GM12891 (cell line): ENCODE data around the gene SRSF9.

Experiments
- DNase-seq: peaks from one replicate; pipeline ENCODE4 v3.0.0; 2011; ENCODE audit warnings: low spot score; ENCODE audit not compliant: insufficient read length
- FAIRE-seq: peaks from 2 replicates; lab custom pipeline; 2011; peaks lifted over from hg19 to GRCh38; lab: Jason Lieb, UNC
- PAX5 ChIP-seq: IDR thresholded peaks from 2 replicates; pipeline ENCODE4 v1.6.1; 2011; ENCODE audit warnings: low read length, moderate library complexity, mild to moderate bottlenecking; ENCODE audit not compliant: insufficient read depth, severe bottlenecking
- POLR2A ChIP-seq: IDR thresholded peaks from 2 replicates; pipeline ENCODE4 v1.6.1; 2011; ENCODE audit warnings: low read depth, low read length, control low read depth
- POLR2AphosphoS5 ChIP-seq: IDR thresholded peaks from 2 replicates; pipeline ENCODE4 v1.6.1; 2011; ENCODE audit warnings: low read depth, low read length, control low read depth
- POU2F2 ChIP-seq: IDR thresholded peaks from 2 replicates; pipeline ENCODE4 v1.6.1; 2011; ENCODE audit warnings: low read depth, mild to moderate bottlenecking, control low read depth, low read length, moderate library complexity
- SPI1 ChIP-seq: IDR thresholded peaks from 2 replicates; pipeline ENCODE4 v1.6.1; 2011; ENCODE audit warnings: low read depth, low read length, control low read depth
- TAF1 ChIP-seq: IDR thresholded peaks from 2 replicates; pipeline ENCODE4 v1.6.1; 2011; ENCODE audit warnings: low read depth, low read length, control low read depth

Gene SRSF9

GRCh38 chr12:120429368-120429767, 40.2 kb downstream of the SRSF9 start:
- no peak for TF ChIP-seq POU2F2
- TF ChIP-seq POLR2A, result no peak
- TF ChIP-seq PAX5, result no peak
- no peak for TF ChIP-seq TAF1
- FAIRE-seq (no peak), DNase-seq (no peak)

- DNase-seq, result no peak
- TF ChIP-seq POU2F2 (no peak), POLR2AphosphoS5 (no peak), TAF1 (no peak), SPI1 (no peak), POLR2A (no peak), PAX5 (no peak)
- no peak for FAIRE-seq
Measured at GRCh38 chr12:120428597-120429229, 40.8 kb downstream of the SRSF9 start.

DNA sequence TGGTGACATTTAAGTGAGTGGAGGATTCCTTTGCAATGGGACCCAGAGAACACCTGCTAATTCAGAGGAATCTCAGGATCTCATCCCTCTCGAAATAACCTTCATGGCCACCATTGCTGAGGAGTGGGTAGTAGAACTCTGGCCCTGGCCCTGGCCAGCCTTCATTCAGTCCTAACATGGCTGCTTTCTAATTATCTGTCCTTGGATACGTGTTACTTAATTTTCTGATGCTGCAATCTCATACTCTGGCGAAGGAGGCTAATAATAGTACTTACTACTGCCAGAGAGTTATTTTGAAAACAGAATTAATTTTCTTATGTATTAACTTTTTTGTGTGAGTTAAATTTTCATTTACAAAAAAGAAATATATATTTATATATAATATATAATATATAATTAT, 43.8 kb downstream of the SRSF9 start:
- DNase-seq (no peak), FAIRE-seq (no peak)
- no peak for TF ChIP-seq SPI1
- TF ChIP-seq POLR2A, result no peak
- no peak for TF ChIP-seq POLR2AphosphoS5
- no peak for TF ChIP-seq TAF1
- no peak for TF ChIP-seq PAX5
- no peak for TF ChIP-seq POU2F2

DNA sequence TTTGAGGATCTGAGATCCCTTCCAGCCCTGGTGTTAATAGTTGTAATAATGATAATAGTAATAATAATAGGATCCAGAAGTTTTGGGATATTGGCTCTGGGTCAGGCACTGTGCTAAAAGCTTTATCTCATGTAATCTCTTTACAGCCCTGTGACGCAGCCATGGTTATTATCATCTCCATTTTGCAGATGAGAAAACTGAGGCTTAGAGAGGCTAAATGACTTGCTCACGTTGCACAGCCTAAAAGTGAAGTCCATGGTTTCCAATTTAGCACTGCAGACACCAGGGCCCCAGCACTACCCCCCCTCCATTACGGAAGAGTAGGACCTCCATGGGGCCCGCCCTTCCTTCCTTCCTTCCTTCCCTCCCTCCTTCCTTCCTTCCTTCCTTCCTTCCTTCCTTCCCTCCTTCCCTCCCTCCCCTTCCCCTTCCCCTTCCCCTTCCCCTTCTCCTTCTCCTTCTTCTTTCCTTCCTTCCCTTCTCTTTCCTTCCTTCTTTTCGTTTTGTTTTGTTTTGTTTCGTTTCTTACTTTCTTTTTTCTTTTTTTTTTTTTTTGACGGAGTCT, 46.6 kb downstream of the SRSF9 start:
- DNase-seq (no peak), FAIRE-seq (no peak)
- TF ChIP-seq POLR2AphosphoS5, result no peak
- TF ChIP-seq TAF1, result no peak

DNA sequence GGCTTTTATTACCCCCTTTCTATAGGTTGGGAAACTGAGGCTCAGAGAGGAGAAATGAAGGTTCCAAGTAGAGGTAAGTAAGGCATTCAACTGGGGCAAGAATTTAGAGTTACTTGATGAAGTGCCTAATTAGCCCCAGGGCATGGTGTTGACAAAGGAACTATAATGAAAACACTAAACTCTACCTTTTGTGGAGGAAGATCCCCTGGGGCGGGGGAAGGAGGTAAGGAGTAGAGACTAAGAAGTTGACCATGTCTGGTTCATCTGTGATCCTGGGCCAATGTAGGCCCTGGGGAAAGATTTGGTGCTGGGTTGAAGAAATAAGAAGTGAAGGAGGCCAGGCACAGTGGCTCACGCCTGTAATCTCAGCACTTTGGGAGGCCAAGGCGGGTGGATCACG, 47.8 kb downstream of the SRSF9 start:
- FAIRE-seq (no peak), DNase-seq (no peak)
- no peak for TF ChIP-seq POLR2AphosphoS5

DNA sequence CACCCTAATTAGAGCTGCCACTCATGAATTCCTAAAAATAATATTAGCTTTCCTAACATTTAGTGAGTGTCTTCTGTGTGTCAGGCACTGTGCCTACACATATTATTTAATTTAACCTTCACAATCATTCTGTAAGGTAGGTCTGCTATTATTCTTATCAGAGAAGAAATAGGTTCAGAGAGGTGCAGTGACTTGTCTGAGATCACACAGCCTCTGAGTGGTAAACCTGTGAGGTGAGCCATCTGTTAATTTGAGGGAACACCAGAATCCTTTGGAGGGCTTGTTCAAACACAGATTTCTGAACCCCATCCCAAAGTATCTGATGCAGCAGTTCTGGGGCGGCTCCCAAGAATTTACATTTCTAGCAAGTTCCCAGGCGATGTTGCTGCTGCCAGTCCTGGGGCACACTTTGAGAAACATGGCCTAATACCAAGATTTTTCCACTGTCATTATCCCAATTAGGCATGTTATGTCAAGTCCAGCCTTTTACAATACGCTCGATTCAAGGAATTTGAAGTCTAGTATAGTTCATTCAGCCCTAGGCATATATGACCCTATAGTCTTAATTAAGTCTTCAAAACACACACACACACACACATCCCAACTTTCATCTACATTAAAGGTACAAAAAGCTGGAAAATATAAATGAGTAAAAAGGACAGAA, 51.5 kb downstream of the SRSF9 start:
- FAIRE-seq, result no peak
- TF ChIP-seq POLR2A, result no peak
- TF ChIP-seq SPI1, result no peak
- no peak for TF ChIP-seq TAF1

GRCh38 chr12:120416490-120417216, 52.9 kb downstream of the SRSF9 start:
- TF ChIP-seq POU2F2 (no peak), PAX5 (no peak), SPI1 (no peak), POLR2A (no peak), POLR2AphosphoS5 (no peak)
- FAIRE-seq, result no peak

More for the DNA sequence above, 51.5 kb downstream of the SRSF9 start:
- no peak for DNase-seq

GRCh38 chr12:120413901-120414695, 55.5 kb downstream of the SRSF9 start:
- TF ChIP-seq POU2F2, result no peak
- TF ChIP-seq PAX5, result no peak
- no peak for TF ChIP-seq SPI1
- FAIRE-seq (no peak), DNase-seq (no peak)

More at GRCh38 chr12:120416490-120417216, 52.9 kb downstream of the SRSF9 start:
- DNase-seq, result no peak

GRCh38 chr12:120412421-120412820, 57.1 kb downstream of the SRSF9 start:
- DNase-seq (no peak), FAIRE-seq (no peak)
- TF ChIP-seq POU2F2, result no peak
